Activated CD8-positive, alpha-beta memory T cell treated with anti-CD3 and anti-CD28 coated beads, Interleukin-2, amount 10 ng/mL, durations not matched to agents 7 days and 5 days (primary cell): ENCODE measurements around the gene ATP11A. TPM values are rescaled to one million over a fixed set of nuclear protein-coding genes. Genes with fewer than 3 reads are reported as not detected.
"Not testable (repeated sequence)": the region's sequence is repeated elsewhere in the genome, so short reads cannot be mapped to it uniquely, and the experiment has no call there.

Experiments used
- ATAC-seq: fragments of 150-1000 bp; cut with Tn5 transposase; one replicate; pipeline ENCODE4 v1.10.0; 2021; ENCODE audit warnings: moderate library complexity
- CTCF ChIA-PET: fragments of 350-600 bp; sonication (Branson Sonifier 250); formaldehyde crosslinking; loops from one replicate; lab custom pipeline; 2021; ENCODE audit warnings: antibody characterized with exemption; lab: Charles Lee
- DNase-seq: peaks from one replicate; pipeline ENCODE4 v3.0.0-alpha.2; 2020
- H3K27ac Mint-ChIP-seq: one replicate; pipeline ENCODE4 v1.8.0; 2021; ENCODE audit warnings: mild to moderate bottlenecking, mixed read lengths
- H3K27me3 Mint-ChIP-seq: one replicate; pipeline ENCODE4 v1.8.0; 2021; ENCODE audit warnings: mixed read lengths
- H3K36me3 Mint-ChIP-seq: one replicate; pipeline ENCODE4 v1.8.0; 2021; ENCODE audit warnings: mild to moderate bottlenecking, mixed read lengths
- H3K4me1 Mint-ChIP-seq: one replicate; pipeline ENCODE4 v1.8.0; 2021; ENCODE audit warnings: mixed read lengths
- H3K4me3 Mint-ChIP-seq: one replicate; pipeline ENCODE4 v1.8.0; 2021; ENCODE audit warnings: mild to moderate bottlenecking, moderate library complexity, mixed read lengths
- H3K9me3 Mint-ChIP-seq: one replicate; pipeline ENCODE4 v1.8.0; 2022; ENCODE audit warnings: low read depth, mixed read lengths
- total RNA-seq, 2 experiments: library from RNA; stranded (reverse); gene quantifications; one replicate each; pipeline ENCODE4 v1.2.3, GENCODE V29; 2021

The ATP11A gene
- total RNA-seq, 2 experiments from 2014 or later, result 40.0 to 43.5 TPM

DNA sequence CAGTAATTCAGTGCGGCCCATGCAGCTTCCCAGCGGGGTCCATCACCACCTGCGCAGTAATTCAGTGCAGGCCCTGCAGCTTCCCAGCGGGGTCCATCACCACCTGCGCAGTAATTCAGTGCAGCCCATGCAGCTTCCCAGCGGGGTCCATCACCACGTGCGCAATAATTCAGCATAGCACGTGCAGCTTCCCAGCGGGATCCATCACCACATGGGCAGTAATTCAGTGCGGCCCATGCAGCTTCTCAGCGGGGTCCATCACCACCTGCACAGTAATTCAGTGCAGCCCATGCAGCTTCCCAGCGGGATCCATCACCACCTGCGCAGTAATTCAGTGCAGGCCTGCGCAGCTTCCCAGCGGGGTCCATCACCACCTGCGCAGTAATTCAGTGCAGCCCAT lies 173.5 kb downstream of the ATP11A start:
- H3K4me3 Mint-ChIP-seq, H3K9me3 Mint-ChIP-seq, DNase-seq, H3K27me3 Mint-ChIP-seq, CTCF ChIA-PET, H3K4me1 Mint-ChIP-seq, ATAC-seq, H3K27ac Mint-ChIP-seq: not testable (repeated sequence)
- peaks cover 24% of the 10 kb centered on the region for H3K36me3 Mint-ChIP-seq

DNA sequence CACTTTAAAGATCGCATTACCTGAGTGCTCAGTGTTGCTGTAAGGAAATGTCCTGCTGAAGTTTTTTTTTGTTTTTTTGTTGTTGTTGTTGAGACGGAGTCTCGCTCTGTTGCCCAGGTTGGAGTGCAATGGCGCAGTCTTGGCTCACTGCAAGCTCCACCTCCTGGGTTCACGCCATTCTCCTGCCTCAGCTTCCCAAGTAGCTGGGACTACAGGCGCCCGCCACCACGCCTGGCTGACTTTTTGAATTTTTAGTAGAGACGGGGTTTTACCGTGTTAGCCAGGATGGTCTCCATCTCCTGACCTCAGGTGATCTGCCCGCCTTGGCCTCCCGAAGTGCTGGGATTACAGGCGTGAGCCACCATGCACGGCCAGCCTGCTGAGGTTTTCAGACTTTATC lies 175.6 kb downstream of the ATP11A start:
- peaks cover 31% of the 10 kb centered on the region for H3K36me3 Mint-ChIP-seq
- ATAC-seq, H3K4me3 Mint-ChIP-seq, H3K9me3 Mint-ChIP-seq, H3K27ac Mint-ChIP-seq, H3K4me1 Mint-ChIP-seq, CTCF ChIA-PET, DNase-seq, H3K27me3 Mint-ChIP-seq: not testable (repeated sequence)

DNA sequence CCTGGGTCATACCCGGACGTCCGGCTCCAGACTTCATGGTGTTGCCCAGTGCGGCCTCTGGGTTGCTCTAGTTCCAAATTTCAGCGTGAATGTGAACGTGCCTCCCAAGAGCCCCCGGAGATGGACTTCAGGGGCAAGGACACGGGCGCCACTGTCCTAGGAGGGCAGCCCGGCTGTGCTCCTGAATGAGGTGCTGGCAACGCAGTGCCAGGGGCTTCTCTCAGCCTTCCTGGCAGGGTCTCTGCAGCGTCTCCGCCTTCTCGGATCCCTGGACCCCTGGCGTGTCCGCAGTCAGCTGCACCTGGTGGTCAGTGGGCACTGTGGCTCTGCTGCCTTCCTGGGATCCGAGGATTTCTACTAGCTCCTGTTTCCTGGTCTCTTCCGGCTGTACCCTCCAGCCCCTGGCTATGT lies 177.5 kb downstream of the ATP11A start:
- ATAC-seq (no peak), DNase-seq (no peak)
- Mint-ChIP-seq H3K27me3 (no peaks in the 10 kb centered on the region), H3K4me1 (peaks cover 5% of the 10 kb centered on the region), H3K27ac (no peak overlapping the region), H3K36me3 (peaks cover 37% of the 10 kb centered on the region), H3K9me3 (peaks cover 2% of the 10 kb centered on the region), H3K4me3 (no peak overlapping the region)
- CTCF ChIA-PET, result no interaction called here

DNA sequence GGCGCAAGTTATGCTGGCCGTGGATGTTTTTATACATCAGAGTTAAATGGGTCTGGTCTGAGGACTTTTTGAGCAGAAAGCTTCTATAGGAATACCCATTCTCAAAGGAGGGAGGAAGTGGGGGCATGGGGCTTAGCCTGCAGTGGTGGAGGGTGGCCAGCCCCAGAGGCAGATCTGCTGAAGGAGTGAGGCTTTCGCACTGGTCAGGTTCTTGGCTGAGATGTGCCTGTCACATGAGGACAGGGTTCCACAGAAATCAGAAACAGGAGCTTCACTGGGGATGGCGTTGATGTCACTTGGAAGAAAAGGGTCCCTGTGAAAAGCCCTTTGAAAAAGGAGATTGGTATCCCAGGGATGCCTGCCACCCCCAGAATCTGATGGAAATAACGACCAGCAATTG lies 178.5 kb downstream of the ATP11A start:
- no peak for DNase-seq
- no peak for ATAC-seq
- H3K4me3 Mint-ChIP-seq, result no peak overlapping the region
- peaks cover 8% of the 10 kb centered on the region for H3K9me3 Mint-ChIP-seq
- no peak overlapping the region for H3K27ac Mint-ChIP-seq
- CTCF ChIA-PET, result interaction anchor here (0.5 kb wide), 1 partner anchor 261 kb away, joined by 3 read pairs; no protein-coding TSS in a partner anchor
- H3K4me1 Mint-ChIP-seq, result peaks cover 9% of the 10 kb centered on the region
- H3K36me3 Mint-ChIP-seq, result peaks cover 38% of the 10 kb centered on the region
- H3K27me3 Mint-ChIP-seq, result no peaks in the 10 kb centered on the region

DNA sequence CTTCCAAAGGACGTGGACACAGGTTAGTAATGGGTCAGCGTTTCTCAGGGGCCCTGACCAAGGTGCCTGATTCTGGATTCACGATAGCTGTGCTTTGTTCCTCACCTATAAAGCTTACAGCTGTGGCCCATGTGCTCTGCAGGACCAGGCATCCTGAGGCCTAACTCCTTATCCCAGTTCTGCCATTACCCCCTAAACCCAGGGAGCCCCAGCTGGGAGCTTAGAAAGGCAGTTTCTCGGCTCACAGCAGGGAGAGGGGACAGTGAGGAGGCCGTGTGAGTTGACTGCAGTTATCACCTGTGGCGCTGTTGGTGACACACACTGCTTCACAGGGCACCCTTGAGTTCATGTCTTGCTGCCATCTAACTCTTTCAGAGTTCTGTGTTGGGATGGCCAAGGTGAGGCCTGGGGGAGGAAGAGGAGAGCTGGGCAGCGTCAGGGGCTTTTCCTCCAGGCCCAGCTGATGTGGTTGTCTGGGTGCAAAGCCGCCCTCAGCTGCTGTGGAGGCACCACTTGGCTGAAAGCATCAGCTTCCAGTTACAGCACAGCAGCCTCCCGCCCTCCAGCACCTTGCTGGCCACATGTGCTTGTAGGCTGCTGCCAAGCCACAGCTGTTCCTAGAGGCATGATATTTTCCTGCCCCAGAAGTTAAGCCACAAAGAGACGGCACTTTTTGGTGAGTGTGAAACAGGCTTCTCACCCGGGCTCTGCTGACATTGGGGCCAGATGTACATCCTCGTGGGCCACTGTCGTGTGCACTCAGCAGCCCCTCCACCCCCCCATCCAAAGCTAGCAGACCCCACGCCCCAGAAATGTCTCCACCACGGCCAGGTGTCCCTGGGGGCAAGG lies 179.6 kb downstream of the ATP11A start:
- no peaks in the 10 kb centered on the region for H3K27me3 Mint-ChIP-seq
- no peak overlapping the region for H3K4me3 Mint-ChIP-seq
- peaks cover 16% of the 10 kb centered on the region for H3K4me1 Mint-ChIP-seq
- peaks cover 43% of the 10 kb centered on the region for H3K36me3 Mint-ChIP-seq
- CTCF ChIA-PET, result interaction anchor here (0.5 kb wide), 1 partner anchor 260 kb away, joined by 3 read pairs; no protein-coding TSS in a partner anchor
- no peak overlapping the region for H3K27ac Mint-ChIP-seq
- peaks cover 11% of the 10 kb centered on the region for H3K9me3 Mint-ChIP-seq
- DNase-seq (no peak), ATAC-seq (no peak)

DNA sequence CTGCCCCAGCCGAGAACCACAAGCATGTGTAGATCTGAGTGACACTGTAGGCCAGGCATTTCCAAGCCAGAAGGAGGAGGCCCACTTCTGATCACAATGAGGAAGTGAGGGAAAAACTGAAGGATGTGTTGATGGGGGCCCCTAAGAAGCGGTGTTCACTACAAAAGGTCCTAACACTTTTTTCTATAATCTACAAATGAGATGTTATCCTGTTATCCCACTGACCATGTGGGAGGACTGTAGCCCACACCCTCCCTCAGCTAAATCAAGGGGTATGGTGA lies 180.2 kb downstream of the ATP11A start:
- Mint-ChIP-seq H3K4me3 (no peak overlapping the region), H3K9me3 (peaks cover 12% of the 10 kb centered on the region), H3K36me3 (peaks cover 46% of the 10 kb centered on the region), H3K27ac (no peak overlapping the region), H3K27me3 (no peaks in the 10 kb centered on the region), H3K4me1 (peaks cover 16% of the 10 kb centered on the region)
- ATAC-seq (no peak), DNase-seq (no peak)
- CTCF ChIA-PET, result no interaction called here

DNA sequence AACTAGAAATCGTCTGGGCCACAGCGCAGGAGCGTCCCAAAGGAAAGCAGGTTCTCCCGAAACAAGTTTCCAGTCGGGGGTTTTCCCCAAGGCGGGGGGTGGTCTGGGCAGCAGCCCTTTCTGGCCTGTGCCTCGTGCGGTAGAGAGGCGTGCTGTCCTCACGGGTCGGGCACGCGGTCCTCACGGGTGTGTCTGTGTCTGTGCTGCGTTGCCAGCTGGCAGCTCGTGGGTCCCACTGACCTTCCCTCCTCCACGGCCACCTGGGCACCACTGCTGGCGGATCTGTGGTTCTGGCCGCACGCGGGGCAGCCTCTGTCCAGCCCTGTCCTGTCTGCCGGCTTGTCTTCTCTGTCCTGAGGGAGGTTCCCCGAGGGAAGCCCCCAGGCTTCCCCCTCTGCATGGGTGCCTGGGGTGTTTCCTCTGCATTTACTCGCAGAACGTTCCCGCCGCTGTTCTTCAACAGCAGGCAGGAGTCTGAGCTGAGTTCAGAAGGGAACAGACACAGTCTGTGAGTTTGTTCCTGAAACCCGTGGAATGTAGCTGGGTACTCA lies 181.0 kb downstream of the ATP11A start:
- peaks cover 20% of the 10 kb centered on the region for H3K4me1 Mint-ChIP-seq
- peaks cover 45% of the 10 kb centered on the region for H3K36me3 Mint-ChIP-seq
- H3K4me3 Mint-ChIP-seq, result no peak overlapping the region
- ATAC-seq (no peak), DNase-seq (no peak)
- H3K9me3 Mint-ChIP-seq, result peaks cover 17% of the 10 kb centered on the region
- no peak overlapping the region for H3K27ac Mint-ChIP-seq
- no peaks in the 10 kb centered on the region for H3K27me3 Mint-ChIP-seq
- CTCF ChIA-PET, result no interaction called here

DNA sequence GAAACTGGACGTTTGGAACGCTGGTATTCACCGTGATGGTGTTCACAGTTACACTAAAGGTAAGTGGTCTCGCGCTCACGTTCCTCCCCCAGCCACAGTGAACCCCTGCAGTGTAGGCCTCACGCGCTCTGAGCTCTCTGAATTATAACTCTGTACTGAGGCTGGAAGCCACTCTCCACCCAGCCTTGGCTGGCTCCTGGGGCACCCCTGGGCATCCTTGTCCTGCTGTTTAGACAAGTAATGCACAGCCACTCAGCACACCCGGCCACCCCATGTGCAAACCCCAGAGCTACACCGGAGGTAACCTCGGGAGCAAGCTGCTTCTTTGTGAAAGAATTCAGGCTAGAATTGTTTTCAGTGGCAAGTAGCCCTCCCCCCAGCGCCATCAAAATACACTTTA lies 181.9 kb downstream of the ATP11A start:
- no peak overlapping the region for H3K4me3 Mint-ChIP-seq
- ATAC-seq (no peak), DNase-seq (no peak)
- H3K27ac Mint-ChIP-seq, result no peak overlapping the region
- CTCF ChIA-PET, result no interaction called here
- peaks cover 41% of the 10 kb centered on the region for H3K36me3 Mint-ChIP-seq
- H3K27me3 Mint-ChIP-seq, result no peaks in the 10 kb centered on the region
- H3K4me1 Mint-ChIP-seq, result peaks cover 20% of the 10 kb centered on the region
- peaks cover 17% of the 10 kb centered on the region for H3K9me3 Mint-ChIP-seq

DNA sequence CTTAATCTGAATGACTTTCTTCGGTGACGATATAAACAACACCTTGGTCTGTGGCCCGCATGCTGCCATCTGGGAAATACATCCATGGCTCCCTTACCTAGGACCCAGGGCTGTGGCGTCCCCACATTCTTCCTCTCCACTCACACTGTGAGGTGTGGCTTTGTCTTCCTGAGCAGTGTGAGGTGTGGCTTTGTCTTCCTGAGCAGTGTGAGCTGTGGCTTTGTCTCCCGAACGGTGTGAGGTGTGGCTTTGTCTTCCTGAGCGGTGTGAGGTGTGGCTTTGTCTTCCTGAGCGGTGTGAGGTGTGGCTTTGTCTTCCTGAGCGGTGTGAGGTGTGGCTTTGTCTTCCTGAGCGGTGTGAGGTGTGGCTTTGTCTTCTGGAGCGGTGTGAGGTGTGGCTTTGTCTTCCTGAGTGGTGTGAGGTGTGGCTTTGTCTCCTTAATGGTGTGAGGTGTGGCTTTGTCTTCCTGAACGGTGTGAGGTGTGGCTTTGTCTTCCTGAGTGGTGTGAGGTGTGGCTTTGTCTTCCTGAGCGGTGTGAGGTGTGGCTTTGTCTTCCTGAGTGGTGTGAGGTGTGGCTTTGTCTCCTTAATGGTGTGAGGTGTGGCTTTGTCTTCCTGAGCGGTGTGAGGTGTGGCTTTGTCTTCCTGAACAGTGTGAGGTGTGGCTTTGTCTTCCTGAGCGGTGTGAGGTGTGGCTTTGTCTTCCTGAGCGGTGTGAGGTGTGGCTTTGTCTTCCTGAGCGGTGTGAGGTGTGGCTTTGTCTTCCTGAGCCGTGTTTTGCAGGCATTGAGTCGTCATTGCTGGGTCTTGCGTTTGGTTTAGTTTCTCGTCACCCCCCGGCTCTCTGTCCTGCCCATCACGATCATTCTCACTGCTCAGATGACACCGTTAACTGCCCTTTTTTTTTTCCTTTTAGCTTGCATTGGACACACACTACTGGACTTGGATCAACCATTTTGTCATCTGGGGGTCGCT lies 183.1 kb downstream of the ATP11A start:
- H3K4me3 Mint-ChIP-seq, H3K27me3 Mint-ChIP-seq, ATAC-seq, CTCF ChIA-PET, DNase-seq: not testable (repeated sequence)
- peak overlapping the region; percentile 86 for H3K27ac Mint-ChIP-seq
- H3K4me1 Mint-ChIP-seq, result peaks cover 20% of the 10 kb centered on the region
- H3K36me3 Mint-ChIP-seq, result peaks cover 42% of the 10 kb centered on the region
- H3K9me3 Mint-ChIP-seq, result peaks cover 17% of the 10 kb centered on the region

DNA sequence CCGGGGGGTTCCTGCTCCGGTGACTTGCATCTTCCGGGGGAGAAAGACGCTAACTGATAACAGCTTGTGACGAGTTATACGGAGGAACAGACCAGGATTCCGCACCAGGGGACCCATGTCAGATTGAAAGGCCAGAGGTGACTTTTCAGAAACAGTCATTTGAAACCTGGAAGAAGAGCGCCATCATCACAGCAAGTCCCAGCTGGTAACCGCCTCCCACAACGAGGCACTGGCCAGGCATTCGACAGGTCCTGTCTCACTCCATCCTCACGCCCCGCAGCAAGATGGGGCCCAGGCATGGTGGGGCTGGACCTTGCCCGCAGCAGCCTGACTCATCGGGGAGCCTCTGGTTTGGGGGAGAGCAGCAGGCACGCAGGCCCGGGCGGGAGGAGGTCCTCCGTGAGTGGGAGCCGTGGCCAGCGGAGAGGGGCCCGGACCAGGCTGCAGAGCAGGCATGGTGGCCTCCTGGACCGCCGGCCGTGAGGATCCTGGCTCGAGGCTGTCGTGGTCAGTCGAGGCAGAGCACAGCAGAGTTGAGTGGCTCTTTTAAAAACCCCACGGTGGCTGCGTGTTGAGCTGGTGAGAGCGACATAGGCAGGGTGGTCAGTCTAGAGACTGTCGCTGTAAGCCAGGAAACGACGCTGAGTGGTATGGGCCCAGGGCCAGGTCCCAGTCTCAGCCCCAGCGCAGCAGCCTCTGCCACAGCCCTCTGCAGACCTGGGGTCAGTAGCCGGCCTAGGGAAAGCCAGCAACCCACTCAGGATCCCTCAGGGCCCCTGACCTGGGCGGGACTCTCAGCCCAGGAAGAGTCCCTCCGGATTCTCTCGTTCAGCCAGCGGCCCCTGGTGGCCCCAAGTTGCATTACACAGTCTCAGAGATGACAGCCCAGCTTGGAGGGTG lies 184.3 kb downstream of the ATP11A start:
- CTCF ChIA-PET, result interaction anchor here (1.2 kb wide), 1 partner anchor 9 kb away, joined by 3 read pairs; no protein-coding TSS in a partner anchor
- ATAC-seq (no peak), DNase-seq (no peak)
- Mint-ChIP-seq H3K4me1 (peaks cover 20% of the 10 kb centered on the region), H3K36me3 (peaks cover 37% of the 10 kb centered on the region), H3K27me3 (no peaks in the 10 kb centered on the region), H3K4me3 (no peak overlapping the region), H3K27ac (peak overlapping the region; percentile 86), H3K9me3 (peaks cover 17% of the 10 kb centered on the region)

DNA sequence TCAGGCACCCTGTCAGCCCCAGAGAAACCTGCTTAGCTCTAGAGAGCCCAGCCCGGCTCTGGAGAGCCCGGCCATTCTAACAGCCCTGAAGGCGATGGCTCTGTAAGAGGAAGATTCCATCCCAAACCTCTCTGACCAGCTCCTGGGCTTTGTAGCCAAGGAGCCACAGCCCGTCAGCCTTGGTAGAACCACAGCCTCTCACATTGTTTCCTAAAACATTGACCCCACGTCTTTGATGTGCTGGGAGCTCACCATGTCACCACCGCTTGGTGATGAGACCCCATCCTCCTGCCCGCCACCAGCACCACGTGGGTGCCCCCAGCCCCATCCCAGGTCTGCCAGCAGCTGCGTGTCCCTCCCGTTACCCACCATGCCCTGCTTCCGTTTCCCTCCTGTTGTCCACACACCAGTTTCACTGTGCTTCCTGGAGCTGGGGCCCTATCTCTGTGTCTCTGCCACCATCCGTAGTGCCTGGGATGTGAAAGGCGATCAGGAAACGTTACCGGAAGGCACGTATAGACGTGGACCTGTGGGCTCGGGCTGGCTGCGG lies 185.0 kb downstream of the ATP11A start:
- Mint-ChIP-seq H3K27ac (no peak overlapping the region), H3K4me3 (no peak overlapping the region), H3K36me3 (peaks cover 36% of the 10 kb centered on the region), H3K9me3 (peaks cover 17% of the 10 kb centered on the region), H3K27me3 (no peaks in the 10 kb centered on the region), H3K4me1 (peaks cover 20% of the 10 kb centered on the region)
- CTCF ChIA-PET, result interaction anchor here (1.2 kb wide), 1 partner anchor 9 kb away, joined by 3 read pairs; no protein-coding TSS in a partner anchor
- no peak for ATAC-seq
- DNase-seq, result no peak

DNA sequence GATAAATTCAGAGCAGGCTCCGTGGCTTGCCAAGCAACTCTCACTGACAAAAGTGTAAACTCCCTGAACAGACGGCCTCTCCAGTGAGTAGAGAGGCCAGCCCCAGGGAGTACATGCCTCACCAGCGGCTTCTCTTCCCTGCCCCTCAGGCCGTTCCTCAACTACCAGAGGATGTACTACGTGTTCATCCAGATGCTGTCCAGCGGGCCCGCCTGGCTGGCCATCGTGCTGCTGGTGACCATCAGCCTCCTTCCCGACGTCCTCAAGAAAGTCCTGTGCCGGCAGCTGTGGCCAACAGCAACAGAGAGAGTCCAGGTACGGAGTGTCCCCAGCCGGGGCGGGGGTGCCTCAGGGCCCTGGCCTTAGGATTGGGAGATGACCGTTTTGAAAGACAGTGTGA lies 185.8 kb downstream of the ATP11A start:
- CTCF ChIA-PET, result no interaction called here
- peaks cover 20% of the 10 kb centered on the region for H3K4me1 Mint-ChIP-seq
- H3K27me3 Mint-ChIP-seq, result no peaks in the 10 kb centered on the region
- no peak overlapping the region for H3K27ac Mint-ChIP-seq
- no peak overlapping the region for H3K4me3 Mint-ChIP-seq
- peaks cover 34% of the 10 kb centered on the region for H3K36me3 Mint-ChIP-seq
- no peak for DNase-seq
- ATAC-seq, result no peak
- peaks cover 17% of the 10 kb centered on the region for H3K9me3 Mint-ChIP-seq
